ENCODE measurements around the gene CCSER1.

- TF ChIP-seq MAX (IDR thresholded peaks at IDR 0.05): no peak
- no peak for TF ChIP-seq JUN (IDR thresholded peaks at IDR 0.05; ENCODE audit: low read depth, low read length)
- TF ChIP-seq SIN3A (conservative IDR thresholded peaks at IDR 0.05 in 1 of 2, IDR thresholded peaks at IDR 0.05 in 1 of 2; ENCODE audit: low read depth in 1 of 2, low read length in 2 of 2): no peak
- TF ChIP-seq POLR2A (IDR thresholded peaks at IDR 0.05; ENCODE audit: control extremely low read depth in 1 of 2, low read depth in 2 of 2, low read length in 2 of 2): no peak
- TF ChIP-seq EZH2 (IDR thresholded peaks at IDR 0.05; ENCODE audit: low read depth, low read length, severe bottlenecking): no peak
- TF ChIP-seq SP1 (IDR thresholded peaks at IDR 0.05; ENCODE audit: low read depth, low read length): no peak
- TF ChIP-seq BRCA1 (IDR thresholded peaks at IDR 0.05; ENCODE audit: low read depth, low read length): no peak
- no peak for TF ChIP-seq SP2 (IDR thresholded peaks at IDR 0.05; ENCODE audit: low read length)
- no peak for TF ChIP-seq RAD21 (IDR thresholded peaks at IDR 0.05 in 1 of 2, conservative IDR thresholded peaks at IDR 0.05 in 1 of 2; ENCODE audit: low read depth in 2 of 2, low read length in 2 of 2)
- no peak for TF ChIP-seq CTCF (IDR thresholded peaks at IDR 0.05; ENCODE audit: control extremely low read depth in 1 of 3, insufficient read depth in 1 of 3, low read depth in 1 of 3, low read length in 3 of 3)
- no peak for TF ChIP-seq HDAC2 (IDR thresholded peaks at IDR 0.05; ENCODE audit: borderline replicate concordance in 1 of 2, low read depth in 2 of 2, low read length in 2 of 2)
Observed at GRCh38 chr4:90183254-90183653, 56.1 kb downstream of the CCSER1 start.
